Measurements from ENCODE around the gene CLIP2.

CLIP2 gene

DNA sequence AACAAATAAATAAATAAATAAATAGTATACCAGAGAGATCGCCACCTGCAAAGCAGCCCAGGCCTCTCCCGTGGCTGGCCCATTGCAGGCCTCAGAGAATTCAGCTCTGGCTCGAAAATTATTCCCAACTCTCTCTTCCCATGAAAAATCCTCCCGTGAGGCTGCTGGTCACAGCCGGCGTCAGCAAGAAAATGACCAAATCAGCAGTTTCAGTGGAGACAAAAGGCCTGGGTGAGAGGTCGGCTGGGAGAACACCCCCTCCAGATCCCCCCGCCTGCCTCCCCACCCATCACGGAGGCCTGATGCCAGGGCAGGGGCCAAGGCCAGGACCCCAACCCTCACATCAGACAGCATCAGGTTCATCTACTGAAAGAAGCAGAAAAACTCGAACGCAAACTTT is 3.1 kb upstream of the CLIP2 start:
- H3K4me1 ChIP-seq (ENCODE audit: insufficient read depth, low read length), result peaks cover 25% of the 10 kb centered on the region
- DNase-seq, result no peak
- H2AFZ ChIP-seq (ENCODE audit: low read depth, low read length), result no peak overlapping the region
- H3K4me2 ChIP-seq (ENCODE audit: insufficient read depth, low read length), result no peak overlapping the region
- H3K27me3 ChIP-seq (ENCODE audit: insufficient read depth, low read length, poor library complexity), result peaks cover 14% of the 10 kb centered on the region
- H4K20me1 ChIP-seq (ENCODE audit: insufficient read depth, low read length), result peaks cover 9% of the 10 kb centered on the region
- no peaks in the 10 kb centered on the region for H3K36me3 ChIP-seq (ENCODE audit: insufficient read depth, low read length)
- peaks cover 4% of the 10 kb centered on the region; the same call in 1 of the 2 replicates for H3K79me2 ChIP-seq (ENCODE audit: insufficient read depth, low read length)
- no peak overlapping the region for H3K4me3 ChIP-seq (ENCODE audit: low read depth in 1 of 2, low read length in 2 of 2)
- no peaks in the 10 kb centered on the region for H3K9me3 ChIP-seq (ENCODE audit: insufficient read depth, low read length, severe bottlenecking)
- no peak overlapping the region for H3K9ac ChIP-seq (ENCODE audit: low read depth, low read length)
- H3K27ac ChIP-seq (ENCODE audit: low read length), result no peak overlapping the region
- no peak for TF ChIP-seq EZH2 (IDR thresholded peaks at IDR 0.05; ENCODE audit: borderline replicate concordance, low read depth, low read length, severe bottlenecking)
- TF ChIP-seq, protein P1, sequence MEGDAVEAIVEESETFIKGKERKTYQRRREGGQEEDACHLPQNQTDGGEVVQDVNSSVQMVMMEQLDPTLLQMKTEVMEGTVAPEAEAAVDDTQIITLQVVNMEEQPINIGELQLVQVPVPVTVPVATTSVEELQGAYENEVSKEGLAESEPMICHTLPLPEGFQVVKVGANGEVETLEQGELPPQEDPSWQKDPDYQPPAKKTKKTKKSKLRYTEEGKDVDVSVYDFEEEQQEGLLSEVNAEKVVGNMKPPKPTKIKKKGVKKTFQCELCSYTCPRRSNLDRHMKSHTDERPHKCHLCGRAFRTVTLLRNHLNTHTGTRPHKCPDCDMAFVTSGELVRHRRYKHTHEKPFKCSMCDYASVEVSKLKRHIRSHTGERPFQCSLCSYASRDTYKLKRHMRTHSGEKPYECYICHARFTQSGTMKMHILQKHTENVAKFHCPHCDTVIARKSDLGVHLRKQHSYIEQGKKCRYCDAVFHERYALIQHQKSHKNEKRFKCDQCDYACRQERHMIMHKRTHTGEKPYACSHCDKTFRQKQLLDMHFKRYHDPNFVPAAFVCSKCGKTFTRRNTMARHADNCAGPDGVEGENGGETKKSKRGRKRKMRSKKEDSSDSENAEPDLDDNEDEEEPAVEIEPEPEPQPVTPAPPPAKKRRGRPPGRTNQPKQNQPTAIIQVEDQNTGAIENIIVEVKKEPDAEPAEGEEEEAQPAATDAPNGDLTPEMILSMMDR (IDR thresholded peaks at IDR 0.05; ENCODE audit: borderline replicate concordance, extremely low read depth, low read length, poor library complexity, severe bottlenecking), result no peak
- ATAC-seq (ENCODE audit: insufficient read depth, low read depth), result no peak

DNA sequence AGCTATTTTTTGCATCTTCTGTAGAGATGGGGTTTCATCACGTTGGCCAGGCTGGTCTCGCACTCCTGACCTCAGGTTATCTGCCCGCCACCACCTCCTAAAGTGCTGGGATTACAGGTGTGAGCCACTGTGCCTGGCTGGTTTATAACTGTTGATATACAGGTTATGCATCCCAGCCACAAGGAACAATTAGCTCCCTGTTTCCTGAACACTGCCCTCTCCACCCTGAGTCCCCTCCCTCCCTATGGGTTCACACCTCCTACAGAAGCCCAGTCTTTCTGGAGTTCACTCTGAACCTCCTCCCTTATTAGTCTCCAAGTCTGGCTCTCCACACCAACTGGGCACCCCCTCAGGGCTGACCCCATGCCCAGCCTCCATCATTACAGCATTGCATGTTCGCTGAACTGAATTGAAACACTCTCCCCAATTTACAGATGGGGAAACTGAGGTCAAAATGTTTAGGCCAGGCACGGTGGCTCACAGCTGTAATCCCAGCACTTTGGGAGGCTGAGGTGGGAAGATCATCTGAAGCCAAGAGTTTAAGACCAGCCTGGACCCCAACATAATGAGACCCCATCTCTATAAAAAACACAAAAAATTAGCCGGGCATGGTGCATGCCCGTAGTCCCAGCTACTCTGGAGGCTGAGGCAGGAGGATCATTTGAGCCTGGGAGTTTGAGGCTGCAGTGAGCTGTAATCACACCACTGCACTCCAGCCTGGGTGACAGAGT is 1.7 kb upstream of the CLIP2 start:
- Histone ChIP-seq H4K20me1 (ENCODE audit: insufficient read depth, low read length) (peaks cover 15% of the 10 kb centered on the region), H2AFZ (ENCODE audit: low read depth, low read length) (no peak overlapping the region), H3K4me1 (ENCODE audit: insufficient read depth, low read length) (peaks cover 28% of the 10 kb centered on the region), H3K4me3 (ENCODE audit: low read depth in 1 of 2, low read length in 2 of 2) (no peak overlapping the region), H3K27ac (ENCODE audit: low read length) (no peak overlapping the region), H3K27me3 (ENCODE audit: insufficient read depth, low read length, poor library complexity) (peaks cover 14% of the 10 kb centered on the region), H3K9me3 (ENCODE audit: insufficient read depth, low read length, severe bottlenecking) (no peaks in the 10 kb centered on the region), H3K36me3 (ENCODE audit: insufficient read depth, low read length) (no peaks in the 10 kb centered on the region), H3K4me2 (ENCODE audit: insufficient read depth, low read length) (no peak overlapping the region), H3K9ac (ENCODE audit: low read depth, low read length) (no peak overlapping the region), H3K79me2 (ENCODE audit: insufficient read depth, low read length) (peaks cover 4% of the 10 kb centered on the region; the same call in 1 of the 2 replicates)
- TF ChIP-seq EZH2 (IDR thresholded peaks at IDR 0.05; ENCODE audit: borderline replicate concordance, low read depth, low read length, severe bottlenecking), result no peak
- ATAC-seq (ENCODE audit: insufficient read depth, low read depth) (no peak), DNase-seq (no peak)

DNA sequence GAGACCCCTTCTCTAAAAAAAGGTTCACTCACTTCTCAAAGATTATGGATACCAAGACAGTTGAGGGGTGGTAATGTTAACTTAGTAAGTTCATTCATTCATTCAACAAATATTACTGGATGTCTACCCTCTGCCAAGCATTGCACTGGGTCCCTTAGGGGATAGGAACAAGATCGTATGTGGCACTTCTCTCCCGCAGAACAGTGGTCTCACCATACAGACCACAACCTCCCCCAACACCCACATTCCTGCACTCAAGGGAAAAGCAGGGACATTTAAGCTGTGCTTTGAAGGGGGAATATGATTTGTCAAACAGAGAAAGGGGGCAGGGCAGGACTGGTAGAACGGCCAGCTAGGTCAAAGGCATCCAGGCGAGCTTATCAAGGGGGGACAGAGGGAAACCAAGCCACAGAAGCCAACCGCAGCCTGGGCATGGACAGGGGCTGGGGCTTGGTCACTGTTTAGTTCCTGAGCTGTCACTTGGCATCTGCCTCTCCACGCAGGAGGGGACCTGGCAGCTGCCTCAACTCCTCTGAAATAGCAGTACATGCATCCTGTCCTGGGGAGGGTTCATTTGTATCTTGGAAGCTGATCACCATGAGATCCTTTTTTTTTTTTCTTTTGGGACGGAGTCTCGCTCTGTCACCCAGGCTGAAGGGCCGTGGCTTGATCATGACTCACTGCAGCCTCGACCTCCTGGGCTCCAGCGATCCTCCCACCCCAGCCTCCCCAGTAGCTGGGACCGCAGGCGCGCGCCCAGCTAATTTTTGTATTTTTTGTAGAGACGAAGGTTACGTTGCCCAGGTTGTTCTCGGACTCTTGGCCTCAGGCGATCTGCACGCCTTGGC is 949 bp upstream of the CLIP2 start:
- Histone ChIP-seq H3K27ac (ENCODE audit: low read length) (peak overlapping the region; percentile 57), H3K4me1 (ENCODE audit: insufficient read depth, low read length) (peaks cover 28% of the 10 kb centered on the region), H2AFZ (ENCODE audit: low read depth, low read length) (peak overlapping the region; percentile 90; the same call in 1 of the 2 replicates), H3K4me3 (ENCODE audit: low read depth in 1 of 2, low read length in 2 of 2) (peak overlapping the region in 1 of 2 experiments; percentile 55; a peak in 2 of 4 replicates), H3K9ac (ENCODE audit: low read depth, low read length) (peak overlapping the region; percentile 39; the same call in 1 of the 2 replicates), H3K4me2 (ENCODE audit: insufficient read depth, low read length) (peak overlapping the region; percentile 77), H3K9me3 (ENCODE audit: insufficient read depth, low read length, severe bottlenecking) (no peaks in the 10 kb centered on the region), H3K27me3 (ENCODE audit: insufficient read depth, low read length, poor library complexity) (peaks cover 14% of the 10 kb centered on the region), H4K20me1 (ENCODE audit: insufficient read depth, low read length) (peaks cover 21% of the 10 kb centered on the region), H3K79me2 (ENCODE audit: insufficient read depth, low read length) (peaks cover 4% of the 10 kb centered on the region; the same call in 1 of the 2 replicates), H3K36me3 (ENCODE audit: insufficient read depth, low read length) (no peaks in the 10 kb centered on the region)
- no peak for ATAC-seq (ENCODE audit: insufficient read depth, low read depth)
- DNase-seq, result no peak
- TF ChIP-seq, protein P1 (IDR thresholded peaks at IDR 0.05; ENCODE audit: borderline replicate concordance, extremely low read depth, low read length, poor library complexity, severe bottlenecking), result no peak
- TF ChIP-seq EZH2 (IDR thresholded peaks at IDR 0.05; ENCODE audit: borderline replicate concordance, low read depth, low read length, severe bottlenecking), result no peak
